Myocyte (in vitro differentiated cells): ENCODE measurements around the gene DPF3. TPM values are rescaled to one million over a fixed set of nuclear protein-coding genes. Genes with fewer than 3 reads are reported as not detected.
A peak's percentile ranks its signal among the peaks of the same experiment; 100 is the strongest.

Source experiments
- DNase-seq: peaks from one replicate; pipeline ENCODE4 v3.0.0-alpha.2; 2012; ENCODE audit warnings: low read depth
- total RNA-seq: library from RNA; depleted of rRNA; stranded (reverse); fragments of >200 nt; gene quantifications from 2 replicates; pipeline ENCODE4 v1.2.3, GENCODE V29; 2014

The DPF3 gene
- total RNA-seq, 1 donor from 2014 or later = 4.7 TPM

DNA sequence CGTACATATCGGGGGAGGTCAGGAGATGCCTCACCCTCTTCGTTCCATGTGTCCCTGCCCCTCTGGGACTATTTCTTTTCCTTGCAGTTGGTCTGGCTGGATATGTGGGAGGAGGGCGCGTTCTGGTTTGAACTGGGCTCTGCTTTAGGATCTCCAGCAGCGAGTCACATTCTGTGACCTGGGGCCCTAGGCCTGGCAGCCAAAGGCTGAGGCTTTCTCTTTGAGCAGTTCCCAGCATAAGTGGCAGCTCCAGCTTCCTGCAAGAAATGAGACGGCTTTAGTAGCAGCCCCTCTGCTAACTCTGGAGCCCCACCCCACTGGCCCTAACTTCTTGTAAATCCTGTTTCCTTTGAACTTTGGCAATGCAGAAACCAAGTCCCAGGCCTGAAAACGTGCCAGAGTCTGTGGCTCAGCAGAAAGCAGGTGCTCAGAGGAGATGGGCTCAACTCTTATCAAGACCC lies 274.8 kb downstream of the DPF3 start:
- DNase-seq = peak; percentile 75

DNA sequence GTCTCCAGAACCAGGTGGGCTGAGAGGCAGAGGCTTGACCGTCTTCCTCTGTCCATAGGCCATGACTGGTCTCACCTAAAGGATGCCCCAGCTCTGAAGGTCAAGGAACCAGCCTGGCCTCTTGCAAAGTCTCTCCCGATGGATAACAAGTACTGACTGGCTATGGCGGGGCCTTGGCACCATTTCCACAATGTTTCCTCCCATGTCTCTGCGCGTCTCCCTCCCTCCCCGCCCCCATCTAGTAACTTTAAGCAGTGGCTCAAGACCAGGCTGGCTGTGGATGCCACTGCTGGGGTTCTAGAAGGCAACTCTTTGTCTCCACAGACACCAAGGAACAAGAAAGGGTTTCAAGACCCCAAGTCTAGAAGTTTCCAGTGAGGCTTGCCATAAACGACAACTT lies 275.5 kb downstream of the DPF3 start:
- no peak for DNase-seq

DNA sequence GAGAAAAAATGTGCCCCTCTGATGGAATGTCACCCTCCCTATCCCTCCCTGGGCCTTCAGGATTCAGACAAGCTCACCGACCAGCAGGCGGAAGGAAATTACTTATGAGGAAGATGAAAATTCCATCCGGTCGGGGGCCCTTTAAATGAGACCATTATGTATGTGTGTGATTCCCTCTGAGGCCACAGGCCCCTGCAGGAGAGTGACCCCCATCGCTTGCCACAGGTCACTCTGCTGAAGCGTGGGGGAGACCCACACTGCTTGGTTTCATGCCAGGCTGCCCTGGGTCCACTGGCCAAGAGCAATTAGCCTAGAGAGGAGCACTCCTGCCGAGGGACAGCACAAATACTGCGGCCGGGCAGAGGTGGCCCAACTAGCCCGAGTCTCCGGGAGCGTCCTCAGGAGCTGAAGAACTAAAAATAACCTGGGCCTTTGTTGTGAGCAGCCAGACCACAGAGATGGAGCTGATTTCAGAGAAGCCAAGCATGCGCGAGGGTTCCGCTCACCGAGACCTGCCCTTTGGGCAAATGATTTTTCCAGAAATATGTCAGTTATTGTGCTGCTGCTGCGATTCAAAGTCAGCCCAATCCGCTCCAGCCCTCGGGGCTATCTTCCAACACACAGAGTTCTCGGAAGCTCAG lies 276.4 kb downstream of the DPF3 start:
- DNase-seq = no peak

DNA sequence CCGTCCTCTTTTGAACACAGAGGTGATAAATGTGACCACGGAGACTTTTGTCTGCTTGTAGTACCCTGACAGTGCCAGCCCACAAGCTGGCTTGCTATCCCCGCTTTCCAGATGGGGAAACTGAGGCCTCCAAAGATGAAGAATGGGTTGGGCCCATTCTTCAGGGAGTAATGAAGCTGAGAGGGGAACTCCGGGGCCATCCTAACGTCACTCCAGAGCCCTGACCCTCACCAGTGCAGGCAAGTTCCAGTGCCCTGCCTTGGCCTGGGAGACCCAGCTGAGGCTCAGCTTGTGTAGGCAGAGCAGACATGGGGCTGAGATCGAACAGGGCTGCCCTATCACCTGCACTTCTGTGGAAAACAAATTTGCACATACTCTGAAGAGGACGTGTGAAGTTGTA lies 277.1 kb downstream of the DPF3 start:
- DNase-seq = no peak

DNA sequence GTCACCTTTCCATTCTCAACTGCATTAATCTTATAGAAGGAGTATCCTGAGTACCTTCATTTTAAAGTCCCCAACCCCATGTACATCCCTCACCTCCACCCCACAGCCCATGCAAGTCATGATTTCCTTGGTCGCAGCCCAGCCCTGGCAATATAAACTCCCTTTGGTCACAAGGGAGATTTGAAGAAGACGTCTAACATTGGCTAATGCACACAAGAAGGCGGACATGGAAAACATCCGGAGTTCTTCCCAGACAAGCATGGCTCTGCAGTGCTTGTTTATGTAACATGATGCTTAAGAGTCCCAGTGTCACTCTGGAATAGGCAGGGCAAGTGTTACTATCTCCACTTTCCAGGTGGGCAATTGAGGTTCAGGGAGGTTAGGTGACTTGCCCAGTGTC lies 277.6 kb downstream of the DPF3 start:
- no peak for DNase-seq

DNA sequence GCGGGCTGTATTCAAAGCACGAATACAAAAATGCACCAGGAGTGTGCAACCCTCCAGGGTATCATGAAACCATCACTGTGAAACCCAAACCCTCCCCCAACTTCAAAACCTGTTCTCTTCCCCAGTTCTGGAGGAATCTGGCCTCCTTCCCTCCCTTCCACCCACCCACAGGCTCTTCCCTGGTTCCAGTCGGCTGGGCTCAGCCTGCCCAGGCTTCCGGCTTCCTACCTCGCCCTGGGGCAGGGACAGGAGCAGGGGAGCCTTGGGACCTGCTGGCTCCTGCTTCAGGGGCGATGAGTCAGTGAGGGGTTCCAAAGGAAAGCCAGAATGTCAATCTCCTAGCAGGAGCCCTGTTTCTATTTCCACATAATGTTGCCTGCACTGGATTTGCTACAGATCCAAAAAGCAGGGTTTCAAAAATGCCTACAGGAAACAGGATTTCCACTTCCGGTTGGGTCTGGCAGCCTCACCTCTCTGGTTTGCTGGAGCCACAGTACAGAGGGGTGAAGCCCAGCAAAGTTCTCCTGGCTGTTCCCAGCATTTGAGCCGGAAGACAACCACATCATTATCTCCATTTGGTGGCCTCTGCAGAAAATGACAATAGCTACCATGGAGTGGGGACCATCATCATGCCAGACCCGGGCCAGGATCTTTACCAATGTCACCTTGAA lies 278.3 kb downstream of the DPF3 start:
- no peak for DNase-seq

DNA sequence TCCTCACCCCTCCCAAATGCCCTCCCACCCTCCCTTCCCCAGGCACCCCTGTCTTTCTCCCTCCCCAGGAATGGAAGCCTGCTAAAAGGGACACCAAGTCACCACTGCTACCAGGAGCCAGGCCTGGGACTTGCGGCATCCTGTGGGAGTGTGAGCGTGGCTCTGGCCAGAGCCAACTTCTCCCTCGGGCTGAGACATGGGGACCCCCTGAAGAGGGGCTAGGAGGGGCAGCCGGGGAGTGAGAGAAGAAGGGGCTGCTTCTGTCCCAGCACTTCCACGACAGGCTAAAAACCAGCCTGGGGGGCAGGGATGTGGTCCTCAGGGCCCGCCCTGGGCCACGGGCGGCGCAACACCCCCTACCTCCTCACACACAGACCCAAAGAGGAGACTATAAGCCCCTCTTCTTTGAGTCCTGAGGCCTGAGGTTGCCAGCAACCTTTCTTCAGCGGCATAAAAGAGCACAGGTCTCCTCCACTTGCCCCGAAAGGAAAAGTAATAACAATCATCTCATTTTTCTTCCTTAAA lies 278.9 kb downstream of the DPF3 start:
- DNase-seq = no peak

DNA sequence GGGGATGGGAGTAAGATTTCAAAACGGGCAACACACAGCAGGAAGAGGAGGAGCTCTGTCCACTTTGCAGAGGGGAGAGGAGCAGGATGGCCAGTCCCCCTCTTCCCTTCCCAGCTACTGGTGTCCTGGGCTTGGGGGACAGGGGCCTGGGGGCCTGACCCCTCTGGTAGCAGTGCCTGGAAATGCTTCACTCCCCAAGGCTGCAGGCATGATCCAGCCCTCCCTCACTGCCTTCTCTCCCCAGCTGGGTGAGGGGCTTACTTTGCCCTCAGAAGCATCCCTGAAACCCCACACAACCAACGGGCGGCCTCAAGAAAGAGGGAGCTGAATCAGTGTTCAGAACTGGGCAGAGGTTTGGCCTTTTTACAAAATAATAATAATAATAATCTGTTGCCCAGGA lies 279.5 kb downstream of the DPF3 start:
- no peak for DNase-seq

DNA sequence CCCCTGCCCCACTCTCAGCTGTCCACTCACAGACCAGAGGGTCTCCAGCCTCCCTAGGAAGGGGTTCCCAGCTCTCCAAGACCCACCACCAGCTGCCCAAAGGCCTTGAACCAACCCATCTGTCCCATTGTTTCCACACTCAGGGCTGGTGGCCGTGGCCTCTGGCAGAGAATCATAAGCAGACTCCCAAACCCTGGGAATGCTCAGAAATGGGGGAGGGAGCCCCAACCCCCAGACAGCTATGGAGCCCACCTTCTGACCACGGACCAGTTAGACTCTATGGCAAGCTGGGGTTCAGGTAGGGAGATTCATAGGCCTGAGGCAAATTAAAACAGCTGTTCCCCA lies 280.0 kb downstream of the DPF3 start:
- no peak for DNase-seq

DNA sequence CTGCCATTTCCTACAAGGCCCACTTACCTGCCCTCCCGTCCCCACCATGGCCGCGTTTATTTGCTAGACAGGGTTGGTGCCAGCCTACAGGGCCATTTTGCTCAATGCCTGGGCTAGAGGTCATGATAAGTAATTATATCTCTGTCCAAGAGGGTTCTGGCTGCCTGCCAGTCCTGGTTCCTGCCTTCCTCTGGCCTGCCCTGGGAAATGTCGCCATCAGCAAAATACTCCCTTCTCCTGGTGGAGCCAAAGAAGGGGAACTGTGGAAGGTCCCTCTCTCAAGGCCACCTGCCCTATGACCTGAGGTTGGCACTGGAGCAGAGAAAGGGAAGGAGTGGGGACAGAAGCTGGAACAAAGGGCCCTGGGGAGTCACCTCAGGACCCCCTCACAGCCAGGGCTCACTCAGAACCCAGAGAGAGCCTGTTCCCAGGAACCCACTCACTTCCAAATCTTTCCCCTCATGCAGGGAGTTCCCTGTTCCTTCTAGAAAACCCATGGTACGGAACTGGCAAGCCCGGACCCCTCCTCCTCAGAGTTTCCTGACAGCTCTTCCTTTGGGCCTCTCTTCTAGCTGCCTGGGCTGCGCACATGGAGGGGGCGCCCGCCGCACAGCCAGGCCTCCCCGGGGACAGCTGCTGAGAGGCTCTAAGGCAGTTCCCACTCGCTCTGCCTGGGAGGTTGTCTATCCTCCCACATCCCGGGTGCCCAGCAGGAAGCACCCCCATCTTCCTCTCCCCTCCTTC lies 280.5 kb downstream of the DPF3 start:
- peak; percentile 70 for DNase-seq

DNA sequence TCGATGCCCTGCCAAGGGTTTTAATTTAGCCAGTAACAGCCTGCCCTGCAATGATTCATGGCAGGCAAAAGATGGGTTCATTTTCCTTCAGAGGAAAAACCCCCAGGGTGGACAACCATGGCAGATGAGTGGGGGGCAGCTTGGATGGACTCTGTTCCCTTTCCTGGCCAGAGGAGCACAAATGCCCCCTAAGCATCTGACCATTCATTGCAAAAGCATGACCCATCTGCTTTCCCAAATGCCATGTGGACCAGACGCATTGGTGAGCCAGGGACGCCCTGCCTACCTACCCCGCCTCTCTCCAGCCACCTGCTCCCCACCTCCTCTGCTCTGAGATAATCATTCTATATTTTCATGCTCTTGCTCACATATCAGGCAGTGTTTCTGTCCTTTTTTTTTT lies 281.9 kb downstream of the DPF3 start:
- DNase-seq = peak; percentile 59

DNA sequence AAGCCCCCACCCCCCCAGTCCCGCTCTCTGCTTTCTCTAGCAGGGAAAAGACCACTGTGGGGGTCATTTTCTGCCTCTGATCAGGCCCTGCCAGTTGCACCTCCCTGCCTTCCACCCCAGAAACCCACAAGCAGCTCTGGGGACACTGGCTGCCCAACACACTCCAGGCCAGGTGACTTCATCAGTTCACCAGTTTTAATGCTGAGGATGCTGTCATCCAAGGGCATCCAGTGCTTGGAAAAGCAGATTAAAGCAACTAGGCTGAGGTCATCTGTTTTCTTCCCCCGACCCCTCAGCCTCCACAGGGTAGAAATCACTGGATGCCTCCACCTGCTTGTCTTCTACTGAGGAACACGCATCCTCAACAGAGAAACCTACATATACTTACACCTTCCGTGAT lies 282.4 kb downstream of the DPF3 start:
- DNase-seq = no peak

DNA sequence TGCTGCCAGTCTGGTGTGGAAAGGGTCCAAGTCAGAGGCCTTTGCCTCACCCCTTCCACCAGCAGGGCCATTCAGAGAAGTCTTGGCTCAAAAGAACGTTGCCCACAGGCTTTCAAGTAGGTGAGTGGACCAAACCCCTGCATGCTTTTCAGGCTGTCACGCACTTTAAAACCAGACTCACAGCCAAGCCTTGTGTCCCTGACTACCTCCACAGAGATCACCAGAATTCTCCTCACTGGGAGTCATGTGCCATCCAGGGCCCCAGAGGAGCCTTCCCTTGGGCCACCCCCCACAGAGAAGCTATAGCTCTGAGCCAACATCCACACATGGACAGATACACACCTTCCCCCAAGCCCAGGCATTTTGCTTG lies 283.1 kb downstream of the DPF3 start:
- DNase-seq = no peak

DNA sequence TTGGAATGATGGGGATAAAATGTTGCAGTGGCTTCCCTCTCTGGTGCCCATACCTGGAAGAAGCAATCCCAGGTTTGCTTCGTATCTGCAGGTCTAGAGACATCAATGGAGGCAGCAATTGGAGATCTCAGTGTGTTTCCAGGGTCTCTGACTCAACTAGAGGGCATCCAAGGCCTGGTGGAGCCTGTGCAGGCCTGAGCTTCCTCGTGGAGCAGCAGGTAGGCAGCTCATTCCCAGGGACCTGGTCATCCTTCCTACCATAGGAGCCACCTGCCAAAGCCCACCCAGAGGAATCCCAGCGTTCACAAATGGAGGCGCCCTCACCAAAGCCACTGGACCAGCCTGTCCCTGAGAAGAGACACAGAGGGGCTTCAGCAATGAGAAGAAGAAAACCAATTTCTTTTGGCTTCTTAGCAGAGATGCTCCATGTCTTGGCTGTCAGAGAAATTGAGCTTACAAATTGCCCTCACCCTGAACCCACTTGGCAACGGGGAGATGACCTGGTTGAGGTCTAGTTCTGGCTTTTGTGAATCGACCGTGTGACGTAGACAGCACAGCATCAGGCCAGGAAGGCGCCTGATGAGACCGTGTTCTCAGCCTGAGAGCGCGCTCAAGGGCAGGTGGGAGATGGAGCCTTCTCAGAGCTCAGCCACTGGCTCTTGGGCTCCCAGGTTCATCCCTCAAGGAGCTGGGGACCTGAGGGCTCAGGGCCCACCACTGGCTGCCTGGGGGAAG lies 283.6 kb downstream of the DPF3 start:
- no peak for DNase-seq

DNA sequence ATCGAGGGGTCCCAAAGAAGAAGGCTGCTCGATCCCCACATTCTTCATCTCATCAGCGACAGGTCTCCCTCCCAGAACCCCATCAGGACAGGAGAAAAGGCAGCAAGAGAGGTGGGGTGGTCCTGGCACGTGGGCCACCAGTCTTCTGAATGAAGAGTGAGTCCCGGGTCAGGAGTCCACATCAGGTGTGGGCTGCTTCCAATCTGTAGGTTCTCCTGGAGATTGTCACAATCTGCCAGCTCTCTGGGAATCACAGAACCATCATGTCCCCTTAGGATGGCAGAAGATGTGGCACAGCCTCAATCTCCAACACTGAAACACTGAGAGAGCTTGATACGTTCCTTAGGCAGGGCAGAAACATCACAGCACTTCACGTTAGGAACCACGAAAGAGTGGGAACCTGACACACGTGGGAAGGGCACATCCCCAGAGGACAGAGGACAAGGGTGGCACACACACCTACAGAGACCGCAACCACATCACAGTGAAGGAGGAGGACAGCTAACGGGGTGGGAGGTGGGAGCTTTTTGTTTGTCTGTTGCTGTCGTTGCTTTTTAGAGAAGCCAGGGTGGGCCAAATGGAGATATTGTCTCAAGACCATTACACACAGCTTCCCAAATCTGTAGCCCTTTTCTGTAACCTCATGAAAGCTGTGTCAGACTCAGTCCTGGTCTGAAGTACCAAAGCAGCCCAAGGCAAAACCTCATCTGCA lies 284.5 kb downstream of the DPF3 start:
- DNase-seq = no peak

DNA sequence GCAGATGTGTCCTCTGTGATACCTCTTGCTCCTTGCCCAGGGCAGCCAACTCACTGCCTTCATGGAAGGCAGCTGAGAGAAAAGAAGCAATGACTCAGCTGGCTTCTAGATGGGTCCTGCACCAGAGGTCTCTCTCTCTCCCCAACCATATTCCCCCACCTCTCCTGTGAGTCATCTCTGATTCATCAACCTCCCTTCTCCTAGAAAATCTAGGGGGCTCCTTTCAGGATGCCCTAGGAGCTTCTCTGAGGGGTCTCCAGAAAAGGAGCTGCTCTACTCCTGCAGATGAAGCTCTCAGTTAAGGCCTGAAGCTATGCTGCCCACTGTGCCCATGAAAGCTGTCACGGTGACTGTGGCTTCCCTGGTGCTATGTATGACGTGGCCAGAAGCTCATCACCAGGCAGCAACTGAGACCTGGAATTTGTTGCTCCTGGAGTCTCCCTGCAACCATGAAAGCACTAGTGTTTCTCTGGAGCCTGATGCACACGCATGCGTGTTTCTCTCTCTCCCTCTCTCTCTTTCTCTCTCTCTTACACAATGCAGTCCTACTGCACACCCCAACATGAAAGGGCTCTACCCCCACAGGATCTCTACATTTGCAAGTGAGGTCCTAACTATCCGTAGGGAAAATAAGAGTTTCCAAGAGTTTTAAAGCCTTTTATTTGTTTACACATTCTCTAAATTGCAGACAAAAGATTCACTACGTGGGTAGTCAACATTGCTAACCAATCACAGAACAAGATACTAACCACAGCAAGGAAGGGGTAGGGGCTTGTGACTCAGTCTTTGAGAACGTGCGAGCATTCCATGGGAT lies 285.3 kb downstream of the DPF3 start:
- DNase-seq = peak; percentile 82

DNA sequence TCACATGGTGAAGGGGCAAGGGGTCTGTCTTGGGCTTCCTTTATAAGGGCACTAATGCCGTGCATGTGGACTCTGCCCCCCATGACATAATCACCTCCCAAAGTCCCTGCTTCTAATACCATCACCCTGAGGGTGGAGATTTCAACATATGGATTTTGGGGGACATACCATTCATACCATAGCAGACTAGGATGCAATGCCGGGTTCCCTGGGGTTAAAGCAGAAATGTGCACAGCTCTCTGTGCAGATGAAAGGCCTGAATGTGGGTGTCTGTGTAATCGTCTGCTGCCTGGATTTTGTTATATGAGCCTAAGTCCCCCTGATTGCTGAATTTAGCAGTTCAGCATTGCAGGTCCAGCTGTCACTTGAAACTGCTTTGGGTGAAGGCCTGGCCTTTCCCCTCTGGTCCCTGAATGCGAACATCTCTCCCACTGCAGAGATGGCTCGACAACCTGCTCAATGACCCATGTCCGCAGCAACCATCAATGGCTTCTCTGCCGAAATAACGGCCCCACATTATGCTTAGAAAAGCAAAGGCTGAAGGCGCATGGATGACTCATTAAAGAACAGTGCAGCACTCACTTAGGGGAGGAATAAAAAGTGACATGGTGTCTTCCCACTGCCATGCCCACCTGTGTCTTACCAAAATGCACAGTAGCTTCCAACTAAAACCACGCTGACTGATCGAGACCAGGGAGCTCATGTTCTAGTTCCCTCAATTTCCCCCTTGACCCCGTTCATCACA lies 286.3 kb downstream of the DPF3 start:
- DNase-seq = peak; percentile 37

DNA sequence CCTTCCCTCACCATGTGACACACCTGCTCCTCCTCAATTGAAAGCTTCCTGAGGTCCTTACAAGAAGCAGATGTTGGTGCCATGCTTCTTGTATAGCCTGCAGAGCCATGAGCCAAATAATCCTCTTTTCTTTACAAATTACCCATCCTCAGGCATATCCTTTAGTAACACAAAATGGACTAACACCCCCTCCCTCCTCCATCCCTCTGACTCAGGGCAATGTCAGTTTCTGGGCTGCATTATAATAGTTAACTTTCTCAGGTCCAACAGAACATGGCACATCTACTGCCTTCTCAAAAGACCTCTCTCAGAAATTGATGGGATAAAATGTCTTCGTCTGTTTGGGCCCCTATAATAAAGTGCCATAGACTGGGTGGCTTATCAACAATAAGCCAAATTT lies 287.0 kb downstream of the DPF3 start:
- no peak for DNase-seq

DNA sequence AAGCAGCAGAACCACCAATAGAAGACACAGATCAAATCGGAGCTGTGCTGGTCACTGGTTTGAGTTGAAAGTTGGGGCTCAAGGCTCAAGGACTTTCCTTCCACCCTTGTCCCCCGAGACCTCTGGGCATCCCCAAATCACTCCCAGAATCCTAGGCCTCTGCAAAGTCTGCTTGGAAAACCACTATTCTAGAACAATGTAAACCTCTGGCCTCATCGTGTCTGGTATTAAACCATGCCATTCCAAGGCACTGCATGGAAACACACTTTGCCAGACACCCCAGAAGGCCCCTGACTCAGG lies 288.0 kb downstream of the DPF3 start:
- DNase-seq = no peak
